Memory B cell (primary cell): ENCODE measurements around the gene OMD.

ENCODE experiments used
- ATAC-seq: fragments of 150-1000 bp; cut with Tn5 transposase; 2 replicates; pipeline ENCODE4 v1.10.0; 2021; ENCODE audit warnings: low read depth, mild to moderate bottlenecking, moderate library complexity
- DNase-seq, 2 donors: peaks; one replicate each; pipeline ENCODE4 v3.0.0; 2022; ENCODE audit warnings: low spot score in 2 of 2
- H3K27ac Mint-ChIP-seq: one replicate; pipeline ENCODE4 v1.8.0; 2022; ENCODE audit warnings: mild to moderate bottlenecking, moderate library complexity, mixed read lengths
- H3K27me3 Mint-ChIP-seq: one replicate; pipeline ENCODE4 v1.8.0; 2022; ENCODE audit warnings: mixed read lengths
- H3K36me3 Mint-ChIP-seq: one replicate; pipeline ENCODE4 v1.8.0; 2022; ENCODE audit warnings: mild to moderate bottlenecking, mixed read lengths
- H3K4me1 Mint-ChIP-seq: one replicate; pipeline ENCODE4 v1.8.0; 2022; ENCODE audit warnings: mixed read lengths
- H3K4me3 Mint-ChIP-seq: one replicate; pipeline ENCODE4 v1.8.0; 2022; ENCODE audit warnings: mild to moderate bottlenecking, moderate library complexity, mixed read lengths
- H3K9me3 Mint-ChIP-seq: one replicate; pipeline ENCODE4 v1.8.0; 2022; ENCODE audit warnings: mixed read lengths

The OMD gene

DNA sequence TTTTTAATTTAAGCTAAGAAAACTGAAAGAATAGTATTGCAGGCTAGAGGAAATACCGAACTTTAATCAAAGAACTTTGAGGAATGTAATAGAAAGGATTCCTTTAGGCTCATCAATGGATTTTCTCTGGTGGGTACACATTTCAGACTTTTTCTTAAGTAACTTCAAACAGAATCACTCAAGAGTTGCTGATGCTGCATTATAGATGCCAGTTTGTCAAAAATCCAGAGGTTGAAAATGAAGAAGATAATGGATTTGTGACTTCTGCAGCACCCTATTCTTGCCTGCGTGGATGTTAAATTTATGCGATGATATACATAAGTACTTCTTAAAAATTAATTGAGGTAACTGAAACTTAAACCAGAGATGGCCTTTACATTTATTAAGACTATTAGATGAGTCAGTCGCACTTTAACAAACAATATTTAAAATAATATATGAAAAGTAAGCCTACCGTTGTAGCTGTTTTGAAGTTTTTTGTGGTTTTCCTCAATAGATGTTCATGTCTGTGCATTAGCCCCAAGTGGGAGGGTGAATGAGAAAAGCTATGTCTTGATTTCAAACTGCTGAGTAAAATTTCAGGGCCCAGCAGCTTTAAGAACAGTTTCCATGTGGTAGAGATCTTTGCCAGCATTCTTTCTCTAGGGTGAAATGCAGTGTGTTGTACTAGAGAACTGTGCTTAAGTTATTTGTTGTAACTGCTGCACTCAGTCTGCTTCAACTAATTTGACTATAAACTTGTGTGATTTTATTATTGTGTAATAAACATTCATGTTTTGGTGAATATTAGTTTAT is 20.0 kb downstream of the OMD start, which contains the start of gene OGN:
Gene OGN (minus strand): TSS at position 537 of the 795 bp plus-strand sequence. CDS start 1,171 bp downstream, outside the sequence.
- Mint-ChIP-seq H3K4me1 (peaks cover 12% of the 10 kb centered on the region), H3K9me3 (peaks cover 2% of the 10 kb centered on the region), H3K4me3 (no peak within 1 kb of the TSS), H3K36me3 (no peaks in the 10 kb centered on the region), H3K27me3 (no peaks in the 10 kb centered on the region), H3K27ac (no peak within 1 kb of the TSS)
- ATAC-seq (no peak), DNase-seq (no peak)

DNA sequence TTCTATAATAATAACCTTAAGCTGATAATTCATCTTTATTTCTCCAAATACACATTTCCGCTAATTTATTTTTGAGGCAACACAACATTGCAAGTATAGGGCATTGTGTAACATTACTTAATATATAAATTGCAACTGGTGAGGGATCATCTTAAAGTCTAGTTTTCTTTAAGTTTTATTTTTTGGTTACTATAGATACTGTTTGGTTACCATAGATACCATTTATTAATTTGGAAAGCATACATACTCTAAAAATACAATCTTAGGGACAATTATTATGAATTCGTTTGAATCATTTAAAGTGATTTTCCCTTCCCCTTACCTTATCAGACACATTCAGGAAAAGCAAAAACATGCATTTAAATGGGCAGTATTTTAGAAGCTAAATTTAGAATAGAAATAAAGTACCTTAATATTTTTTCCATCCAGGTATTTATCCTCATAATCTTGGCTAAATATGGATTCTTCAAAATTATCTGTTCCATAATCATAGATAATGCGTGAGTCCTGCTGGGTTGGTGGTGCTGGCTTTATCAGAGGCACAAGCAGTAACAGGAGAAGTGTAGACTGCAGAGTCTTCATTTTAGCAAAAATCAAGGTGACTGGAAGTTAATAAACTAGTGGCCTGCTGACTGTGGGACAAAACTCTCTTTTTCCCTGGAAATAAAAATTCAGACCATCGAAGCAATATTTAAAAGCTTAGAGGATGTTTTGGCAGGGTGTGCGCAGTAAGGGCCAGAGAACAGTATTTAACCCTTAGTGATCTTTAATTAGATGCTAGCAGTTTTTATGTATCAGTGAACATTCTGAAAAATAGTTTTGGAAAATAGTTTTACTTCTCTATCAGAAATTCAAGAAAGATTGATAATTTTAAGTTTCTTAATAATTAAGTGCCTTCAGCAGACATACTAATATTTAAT is 21.2 kb downstream of the OMD start:
- no peak for ATAC-seq
- Mint-ChIP-seq H3K36me3 (no peaks in the 10 kb centered on the region), H3K9me3 (peaks cover 2% of the 10 kb centered on the region), H3K4me3 (no peak overlapping the region), H3K27me3 (no peaks in the 10 kb centered on the region), H3K27ac (no peak overlapping the region), H3K4me1 (peaks cover 12% of the 10 kb centered on the region)
- no peak for DNase-seq

DNA sequence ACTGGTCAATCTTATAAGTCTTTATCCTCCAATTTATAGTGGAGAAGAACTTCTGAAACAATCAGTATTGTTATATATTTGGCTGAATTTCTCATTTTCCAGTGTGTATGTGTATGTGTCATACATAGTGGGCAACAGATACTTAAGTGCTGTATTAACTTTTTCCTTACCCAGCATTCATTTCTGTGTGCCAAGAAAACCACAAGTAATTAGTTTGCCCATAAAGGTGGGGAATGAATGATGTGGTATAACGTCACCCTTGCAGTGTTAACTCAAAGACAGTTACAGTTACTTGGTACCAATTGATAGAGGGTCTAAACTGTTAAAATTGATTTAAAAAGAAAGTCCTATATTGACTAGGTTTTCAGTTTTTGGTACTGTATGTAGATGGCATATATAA is 21.9 kb downstream of the OMD start:
- Mint-ChIP-seq H3K27me3 (no peaks in the 10 kb centered on the region), H3K9me3 (peaks cover 2% of the 10 kb centered on the region), H3K4me3 (no peak overlapping the region), H3K27ac (no peak overlapping the region), H3K36me3 (no peaks in the 10 kb centered on the region), H3K4me1 (peaks cover 12% of the 10 kb centered on the region)
- ATAC-seq = no peak
- no peak for DNase-seq

- Mint-ChIP-seq H3K27ac (no peak overlapping the region), H3K9me3 (no peaks in the 10 kb centered on the region), H3K27me3 (no peaks in the 10 kb centered on the region), H3K36me3 (no peaks in the 10 kb centered on the region), H3K4me3 (no peak overlapping the region), H3K4me1 (no peaks in the 10 kb centered on the region)
- DNase-seq = no peak
- no peak for ATAC-seq
Observed at GRCh38 chr9:92397853-92398252, 26.4 kb downstream of the OMD start.

- H3K27me3 Mint-ChIP-seq = no peaks in the 10 kb centered on the region
- DNase-seq (no peak), ATAC-seq (no peak)
- H3K4me1 Mint-ChIP-seq = no peaks in the 10 kb centered on the region
- no peak overlapping the region for H3K4me3 Mint-ChIP-seq
- H3K9me3 Mint-ChIP-seq = no peaks in the 10 kb centered on the region
- H3K36me3 Mint-ChIP-seq = no peaks in the 10 kb centered on the region
- H3K27ac Mint-ChIP-seq = no peak overlapping the region
Observed at GRCh38 chr9:92395617-92396016, 28.7 kb downstream of the OMD start.

GRCh38 chr9:92393686-92394085 is 30.6 kb downstream of the OMD start:
- Mint-ChIP-seq H3K27me3 (no peaks in the 10 kb centered on the region), H3K27ac (no peak overlapping the region), H3K9me3 (no peaks in the 10 kb centered on the region), H3K4me3 (no peak overlapping the region), H3K4me1 (no peaks in the 10 kb centered on the region), H3K36me3 (no peaks in the 10 kb centered on the region)
- no peak for DNase-seq
- no peak for ATAC-seq

GRCh38 chr9:92392690-92393089 is 31.6 kb downstream of the OMD start:
- Mint-ChIP-seq H3K4me3 (no peak overlapping the region), H3K9me3 (no peaks in the 10 kb centered on the region), H3K27me3 (no peaks in the 10 kb centered on the region), H3K27ac (no peak overlapping the region), H3K36me3 (no peaks in the 10 kb centered on the region), H3K4me1 (no peaks in the 10 kb centered on the region)
- ATAC-seq = no peak
- no peak for DNase-seq

- DNase-seq = no peak
Observed at GRCh38 chr9:92385953-92386352, 38.3 kb downstream of the OMD start.

GRCh38 chr9:92385477-92385876 is 38.8 kb downstream of the OMD start:
- no peaks in the 10 kb centered on the region for H3K27me3 Mint-ChIP-seq
- ATAC-seq (no peak), DNase-seq (no peak)
- no peak overlapping the region for H3K4me3 Mint-ChIP-seq
- H3K4me1 Mint-ChIP-seq = no peaks in the 10 kb centered on the region
- no peak overlapping the region for H3K27ac Mint-ChIP-seq
- H3K36me3 Mint-ChIP-seq = peaks cover 3% of the 10 kb centered on the region
- no peaks in the 10 kb centered on the region for H3K9me3 Mint-ChIP-seq

More at GRCh38 chr9:92385953-92386352, 38.3 kb downstream of the OMD start:
- Mint-ChIP-seq H3K27me3 (no peaks in the 10 kb centered on the region), H3K4me1 (no peaks in the 10 kb centered on the region), H3K9me3 (no peaks in the 10 kb centered on the region), H3K36me3 (peaks cover 3% of the 10 kb centered on the region), H3K27ac (no peak overlapping the region), H3K4me3 (no peak overlapping the region)
- ATAC-seq = no peak

DNA sequence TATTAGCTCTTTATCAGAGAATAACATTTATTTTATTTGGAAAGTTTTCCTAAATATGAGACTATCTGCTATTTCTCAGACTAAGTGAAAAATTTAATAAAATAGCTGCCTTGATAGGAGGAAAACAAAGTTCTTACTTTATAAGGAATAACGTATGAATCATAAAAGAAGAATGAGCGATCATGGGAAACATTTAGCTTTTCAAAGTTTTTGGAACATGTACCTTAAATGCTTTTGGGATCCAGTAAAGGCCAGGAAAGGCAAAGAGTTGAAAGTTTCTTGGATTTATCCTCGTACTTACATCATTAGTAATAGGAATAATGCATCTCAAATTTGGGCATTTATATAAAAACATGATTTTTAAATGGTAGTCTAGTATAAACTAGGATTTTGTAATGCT is 39.3 kb downstream of the OMD start:
- ATAC-seq (no peak), DNase-seq (no peak)
- no peak overlapping the region for H3K4me3 Mint-ChIP-seq

GRCh38 chr9:92384375-92384774 is 39.9 kb downstream of the OMD start:
- DNase-seq (no peak), ATAC-seq (no peak)
- Mint-ChIP-seq H3K36me3 (peaks cover 3% of the 10 kb centered on the region), H3K9me3 (no peaks in the 10 kb centered on the region), H3K27me3 (no peaks in the 10 kb centered on the region), H3K4me1 (no peaks in the 10 kb centered on the region), H3K4me3 (no peak overlapping the region), H3K27ac (no peak overlapping the region)

More for the DNA sequence above, 39.3 kb downstream of the OMD start:
- Mint-ChIP-seq H3K9me3 (no peaks in the 10 kb centered on the region), H3K27me3 (no peaks in the 10 kb centered on the region), H3K4me1 (no peaks in the 10 kb centered on the region), H3K27ac (no peak overlapping the region), H3K36me3 (peaks cover 3% of the 10 kb centered on the region)

DNA sequence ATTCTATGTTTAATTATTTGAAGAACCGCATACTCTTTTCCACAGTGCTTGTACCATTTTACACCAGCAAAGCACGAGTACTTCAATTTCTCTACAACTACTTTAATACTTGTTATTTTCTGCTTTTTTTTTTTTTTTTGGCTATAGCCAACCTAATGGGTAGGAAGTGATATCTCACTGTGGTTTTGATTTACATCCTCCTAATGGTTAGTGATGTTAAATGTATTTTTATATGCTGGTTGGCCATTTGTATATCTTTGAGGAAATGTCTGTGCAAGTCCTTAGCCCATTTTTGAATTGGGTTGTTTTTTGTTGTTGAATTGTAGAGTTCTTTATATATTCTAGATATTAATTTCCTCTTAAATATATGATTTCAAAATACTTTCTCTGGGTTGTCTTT is 42.5 kb downstream of the OMD start:
- ATAC-seq = no peak

DNA sequence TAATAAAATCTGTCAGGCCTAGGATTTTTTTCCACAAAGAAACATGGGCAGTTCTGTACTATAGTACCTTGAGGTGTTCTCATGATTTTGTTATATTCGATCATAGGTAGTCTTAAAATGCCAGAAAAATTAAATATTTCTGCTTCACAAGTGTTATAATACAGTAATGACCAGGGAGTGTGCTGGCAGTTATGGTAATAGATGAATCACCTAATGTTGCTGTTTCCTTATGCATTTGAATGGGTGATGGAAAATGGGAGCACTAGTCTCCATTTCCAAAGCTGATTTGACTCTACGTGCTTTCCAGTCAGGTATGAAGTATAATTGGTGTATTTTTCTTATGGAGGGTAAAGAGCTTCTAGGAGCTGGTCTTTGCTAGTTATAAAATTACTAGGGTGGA is 43.7 kb downstream of the OMD start:
- H3K27me3 Mint-ChIP-seq = no peaks in the 10 kb centered on the region
- H3K9me3 Mint-ChIP-seq = peaks cover 5% of the 10 kb centered on the region
- DNase-seq (no peak), ATAC-seq (no peak)
- H3K4me3 Mint-ChIP-seq = no peak overlapping the region
- no peaks in the 10 kb centered on the region for H3K4me1 Mint-ChIP-seq
- no peak overlapping the region for H3K27ac Mint-ChIP-seq
- H3K36me3 Mint-ChIP-seq = peaks cover 8% of the 10 kb centered on the region

More for the DNA sequence above, 42.5 kb downstream of the OMD start:
- Mint-ChIP-seq H3K4me1 (no peaks in the 10 kb centered on the region), H3K27me3 (no peaks in the 10 kb centered on the region), H3K9me3 (no peaks in the 10 kb centered on the region), H3K27ac (no peak overlapping the region), H3K36me3 (peaks cover 3% of the 10 kb centered on the region), H3K4me3 (no peak overlapping the region)
- no peak for DNase-seq

- ATAC-seq (no peak), DNase-seq (no peak)
- H3K4me3 Mint-ChIP-seq = no peak overlapping the region
- H3K27me3 Mint-ChIP-seq = no peaks in the 10 kb centered on the region
- peaks cover 13% of the 10 kb centered on the region for H3K36me3 Mint-ChIP-seq
- H3K9me3 Mint-ChIP-seq = peaks cover 10% of the 10 kb centered on the region
- H3K27ac Mint-ChIP-seq = no peak overlapping the region
- H3K4me1 Mint-ChIP-seq = no peaks in the 10 kb centered on the region
Observed at GRCh38 chr9:92378865-92379560, 45.3 kb downstream of the OMD start.
